ENCODE data around the gene MRPS7.

- TF ChIP-seq CTCF (IDR thresholded peaks at IDR 0.05; ENCODE audit: poor library complexity, severe bottlenecking) (peak; percentile 59), EP300 (conservative IDR thresholded peaks at IDR 0.05; ENCODE audit: poor library complexity, severe bottlenecking) (peak; percentile 52), POLR2AphosphoS5 (IDR thresholded peaks at IDR 0.05) (peak; percentile 52), EZH2 (IDR thresholded peaks at IDR 0.05; ENCODE audit: borderline replicate concordance, insufficient read depth, low read length, poor library complexity, severe bottlenecking) (no peak), SMC3 (conservative IDR thresholded peaks at IDR 0.05; ENCODE audit: poor library complexity) (peak; percentile 36), RAD21 (conservative IDR thresholded peaks at IDR 0.05) (peak; percentile 24), REST (IDR thresholded peaks at IDR 0.05; ENCODE audit: borderline replicate concordance) (no peak), MXI1 (conservative IDR thresholded peaks at IDR 0.05; ENCODE audit: poor library complexity, severe bottlenecking) (peak; percentile 97), TAF1 (IDR thresholded peaks at IDR 0.05; ENCODE audit: low read depth) (peak; percentile 60)
Measured at GRCh38 chr17:75289115-75289831, 27.6 kb downstream of the MRPS7 start, which contains the start of gene SLC25A19.
